Measurements from ENCODE around the gene MAD2L1.
"Not testable (repeated sequence)": the region's sequence is repeated elsewhere in the genome, so short reads cannot be mapped to it uniquely, and the experiment has no call there.

The MAD2L1 gene

DNA sequence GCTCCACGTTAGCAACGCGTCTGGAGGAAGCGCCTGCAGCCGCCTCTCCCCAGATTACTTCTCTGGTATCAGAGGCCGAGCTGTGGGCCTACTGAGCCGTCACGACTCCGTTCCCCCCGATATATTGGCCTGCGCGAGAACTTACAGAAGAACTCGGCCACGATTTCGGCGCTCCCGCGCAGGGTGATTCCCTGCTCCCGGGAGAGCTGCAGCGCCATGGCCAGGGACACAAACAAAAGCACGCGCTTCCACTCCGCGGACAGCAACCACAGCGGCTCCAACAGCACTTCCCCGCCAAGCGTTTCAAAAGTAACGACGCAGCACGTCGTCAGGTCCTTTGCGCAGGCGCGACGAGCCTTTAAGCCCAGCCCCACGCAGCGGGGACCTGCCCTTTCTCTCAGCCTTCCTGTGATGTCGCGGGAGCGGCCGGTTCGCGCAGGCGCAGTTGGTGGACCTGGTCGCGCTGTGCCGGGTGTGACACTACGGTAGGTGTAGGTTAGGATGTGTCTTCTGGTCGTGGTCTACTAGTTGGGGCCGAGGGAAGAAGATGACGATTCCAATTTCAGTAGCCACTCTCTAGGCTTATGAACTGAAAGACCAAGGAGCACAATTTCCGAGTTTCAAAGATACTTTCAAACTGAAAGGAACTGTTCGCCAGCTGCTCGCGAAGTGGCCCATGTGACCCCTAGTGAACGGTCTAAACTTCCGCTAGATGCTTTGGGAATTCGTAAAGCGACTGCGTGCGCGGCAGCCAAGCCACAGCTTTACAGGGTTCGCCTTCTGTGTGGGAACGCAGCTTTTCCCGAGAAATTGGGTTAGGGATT, at the start of gene MAD2L1:
MAD2L1 (minus strand) TSS at position 332 of the 824 bp plus-strand sequence; CDS start at position 218, 114 bp downstream.
- H3K4me3 ChIP-seq (replicated peaks in 1 of 2; ENCODE audit: low read depth in 2 of 2, low read length in 2 of 2) = peak within 1 kb of the TSS; percentile 81 to 84
- peak; percentile 99 for DNase-seq (ENCODE audit: low read depth in 2 of 2)
- TF ChIP-seq, protein P1, sequence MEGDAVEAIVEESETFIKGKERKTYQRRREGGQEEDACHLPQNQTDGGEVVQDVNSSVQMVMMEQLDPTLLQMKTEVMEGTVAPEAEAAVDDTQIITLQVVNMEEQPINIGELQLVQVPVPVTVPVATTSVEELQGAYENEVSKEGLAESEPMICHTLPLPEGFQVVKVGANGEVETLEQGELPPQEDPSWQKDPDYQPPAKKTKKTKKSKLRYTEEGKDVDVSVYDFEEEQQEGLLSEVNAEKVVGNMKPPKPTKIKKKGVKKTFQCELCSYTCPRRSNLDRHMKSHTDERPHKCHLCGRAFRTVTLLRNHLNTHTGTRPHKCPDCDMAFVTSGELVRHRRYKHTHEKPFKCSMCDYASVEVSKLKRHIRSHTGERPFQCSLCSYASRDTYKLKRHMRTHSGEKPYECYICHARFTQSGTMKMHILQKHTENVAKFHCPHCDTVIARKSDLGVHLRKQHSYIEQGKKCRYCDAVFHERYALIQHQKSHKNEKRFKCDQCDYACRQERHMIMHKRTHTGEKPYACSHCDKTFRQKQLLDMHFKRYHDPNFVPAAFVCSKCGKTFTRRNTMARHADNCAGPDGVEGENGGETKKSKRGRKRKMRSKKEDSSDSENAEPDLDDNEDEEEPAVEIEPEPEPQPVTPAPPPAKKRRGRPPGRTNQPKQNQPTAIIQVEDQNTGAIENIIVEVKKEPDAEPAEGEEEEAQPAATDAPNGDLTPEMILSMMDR (IDR thresholded peaks at IDR 0.05; ENCODE audit: low read depth, low read length) = no peak

DNA sequence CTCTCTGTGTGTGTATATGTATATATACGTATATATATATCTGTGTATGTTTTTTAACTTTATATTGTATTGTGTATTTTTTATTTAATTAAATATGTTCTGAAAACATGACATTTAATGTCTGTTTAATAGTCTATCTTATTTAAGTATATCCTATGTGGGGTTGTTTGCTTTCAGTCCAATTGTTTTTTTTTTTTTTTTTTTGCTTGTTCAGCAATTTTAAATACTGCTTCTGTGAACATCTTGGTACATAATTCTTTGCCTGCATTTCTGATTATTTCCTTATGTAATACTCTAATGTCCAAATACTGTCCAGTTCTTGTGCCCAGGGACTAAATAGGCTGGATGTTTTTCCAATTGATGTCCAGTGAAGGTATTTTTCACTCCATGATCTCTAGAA, 45.1 kb upstream of the MAD2L1 start:
- TF ChIP-seq, protein P1 (IDR thresholded peaks at IDR 0.05; ENCODE audit: low read depth, low read length) = no peak
- H3K4me3 ChIP-seq (replicated peaks in 1 of 2; ENCODE audit: low read depth in 2 of 2, low read length in 2 of 2) = no peak overlapping the region
- DNase-seq (ENCODE audit: low read depth in 2 of 2) = no peak

DNA sequence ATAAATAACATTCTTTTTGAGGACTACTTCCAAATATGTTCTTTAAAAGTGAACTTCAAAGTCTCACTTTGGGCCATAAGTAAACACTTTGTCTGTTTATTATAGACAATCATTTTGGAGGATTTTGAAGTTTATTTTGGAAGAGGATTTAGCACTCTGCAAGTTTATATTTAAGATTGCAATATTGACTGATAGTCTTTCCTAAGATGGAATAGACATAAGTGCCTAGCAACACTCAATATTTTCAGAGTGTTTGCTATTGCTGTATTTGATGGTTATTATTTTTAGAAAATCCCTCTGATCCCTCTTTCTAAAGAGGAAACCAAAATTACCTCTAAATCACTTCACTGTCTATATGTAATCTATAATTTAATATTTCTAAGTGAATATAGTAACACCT, 42.8 kb upstream of the MAD2L1 start:
- H3K4me3 ChIP-seq (replicated peaks in 1 of 2; ENCODE audit: low read depth in 2 of 2, low read length in 2 of 2) = no peak overlapping the region
- TF ChIP-seq, protein P1 (IDR thresholded peaks at IDR 0.05; ENCODE audit: low read depth, low read length) = no peak
- DNase-seq (ENCODE audit: low read depth in 2 of 2) = no peak

DNA sequence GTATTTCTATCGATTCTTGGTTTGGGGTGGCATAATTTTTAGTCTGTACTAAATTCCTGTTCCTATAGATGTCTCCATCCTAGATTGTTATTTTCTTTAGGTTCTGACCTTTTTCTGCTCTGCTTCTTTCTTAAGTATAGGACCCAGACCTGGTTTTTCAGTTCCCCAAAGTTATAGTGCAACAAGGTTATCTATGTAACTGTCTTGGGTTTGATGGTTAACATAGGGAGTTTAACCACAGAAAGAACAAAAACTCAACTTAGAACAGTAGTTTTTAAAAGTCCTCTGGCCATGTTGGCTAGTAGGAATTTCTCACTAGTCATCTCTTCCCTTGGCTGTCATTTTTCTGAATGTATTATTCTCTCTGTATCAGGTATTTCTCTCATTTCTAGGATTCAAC, 38.8 kb upstream of the MAD2L1 start:
- no peak for DNase-seq (ENCODE audit: low read depth in 2 of 2)
- TF ChIP-seq, protein P1 (IDR thresholded peaks at IDR 0.05; ENCODE audit: low read depth, low read length) = no peak
- no peak overlapping the region for H3K4me3 ChIP-seq (replicated peaks in 1 of 2; ENCODE audit: low read depth in 2 of 2, low read length in 2 of 2)

DNA sequence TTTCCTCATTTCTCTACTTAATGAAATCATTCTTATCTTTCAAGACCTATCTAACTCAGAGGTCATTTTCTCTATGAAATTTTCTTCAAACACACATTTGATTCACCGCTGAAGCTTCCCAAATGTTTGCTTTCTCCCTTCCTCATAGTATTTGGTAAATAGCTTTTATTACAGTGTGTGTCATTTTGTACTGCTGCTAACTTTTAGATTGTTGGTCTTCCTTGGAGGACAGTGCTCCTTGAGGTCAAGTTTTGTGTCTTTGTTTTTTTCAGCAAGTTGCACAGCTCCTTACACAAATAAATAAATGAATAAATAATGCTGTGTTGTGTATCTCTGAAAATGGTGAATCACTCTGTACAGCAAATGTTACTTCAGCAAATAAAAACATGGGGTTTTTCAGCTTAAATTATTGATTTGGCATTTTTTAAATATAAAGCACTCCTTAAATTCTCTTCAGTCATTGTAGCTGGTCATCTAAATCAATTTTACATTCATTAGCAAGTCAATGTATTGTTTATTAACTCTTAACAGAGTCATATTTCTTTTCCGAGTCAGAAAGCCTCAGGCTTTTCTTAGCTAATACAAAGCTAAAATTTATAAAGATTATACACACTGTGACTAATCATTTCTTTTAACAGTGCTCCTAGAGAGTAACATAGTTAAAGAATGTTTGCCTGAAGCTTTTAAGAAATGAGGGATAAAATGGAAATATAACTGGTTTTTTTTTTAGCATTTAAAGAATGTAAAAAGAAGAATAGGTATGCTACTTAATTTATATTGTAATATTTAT, 30.1 kb upstream of the MAD2L1 start:
- TF ChIP-seq, protein P1 (IDR thresholded peaks at IDR 0.05; ENCODE audit: low read depth, low read length) = no peak
- no peak for DNase-seq (ENCODE audit: low read depth in 2 of 2)
- no peak overlapping the region for H3K4me3 ChIP-seq (replicated peaks in 1 of 2; ENCODE audit: low read depth in 2 of 2, low read length in 2 of 2)

DNA sequence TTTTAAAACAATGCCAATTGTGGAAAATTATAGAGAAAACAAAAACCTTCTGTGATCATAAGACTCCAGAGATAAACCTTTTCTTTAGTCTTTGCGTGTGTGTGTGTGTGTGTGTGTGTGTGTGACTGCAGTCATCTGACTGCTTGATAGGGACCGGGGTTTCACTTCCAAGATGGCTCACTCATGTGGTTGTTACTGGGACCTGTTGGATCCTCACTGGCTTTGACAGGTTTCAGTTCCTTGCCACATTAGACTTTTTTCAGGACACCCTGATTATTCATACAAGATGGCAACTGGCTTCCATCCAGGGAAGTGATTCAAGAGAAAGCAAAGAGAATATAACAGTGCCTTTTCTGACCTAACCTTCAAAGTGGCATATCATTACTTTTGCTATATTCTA, 21.9 kb upstream of the MAD2L1 start:
- peak in 1 of 2 donors; percentile 8 for DNase-seq (ENCODE audit: low read depth in 2 of 2)
- H3K4me3 ChIP-seq (replicated peaks in 1 of 2; ENCODE audit: low read depth in 2 of 2, low read length in 2 of 2) = no peak overlapping the region
- TF ChIP-seq, protein P1 (IDR thresholded peaks at IDR 0.05; ENCODE audit: low read depth, low read length) = no peak

DNA sequence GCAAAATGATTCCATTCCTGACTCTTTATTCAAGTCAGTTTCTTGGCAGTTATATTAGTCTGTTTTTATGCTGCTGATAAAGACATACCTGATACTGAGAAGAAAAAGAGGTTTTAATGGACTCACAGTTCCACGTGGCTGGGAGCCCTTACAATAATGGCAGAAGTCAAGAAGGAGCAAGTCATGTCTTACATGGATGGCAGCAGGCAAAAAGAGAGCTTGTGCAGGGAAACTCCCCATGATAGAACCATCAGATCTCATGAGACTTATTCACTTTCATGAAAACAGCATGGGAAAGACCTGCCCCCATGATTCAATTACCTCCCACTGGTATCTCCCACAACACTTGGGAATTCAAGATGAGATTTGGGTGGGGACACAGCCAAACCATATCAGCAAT, 21.4 kb upstream of the MAD2L1 start:
- not testable (repeated sequence) for DNase-seq (ENCODE audit: low read depth in 2 of 2); H3K4me3 ChIP-seq (replicated peaks in 1 of 2; ENCODE audit: low read depth in 2 of 2, low read length in 2 of 2)

Measured in cardiac fibroblast (primary cell).